Panc1 (cell line): ENCODE results near the gene APOBEC3G.

Source experiments
- CTCF ChIP-seq: fragments of 450-650 bp; IDR thresholded peaks from 2 replicates; pipeline ENCODE4 v1.5.1; 2017; ENCODE audit warnings: mild to moderate bottlenecking
- SIN3A ChIP-seq: IDR thresholded peaks from 2 replicates; pipeline ENCODE4 v1.6.1; 2012; ENCODE audit warnings: low read depth, mild to moderate bottlenecking, low read length, moderate library complexity, borderline replicate concordance; ENCODE audit not compliant: insufficient read depth

- TF ChIP-seq CTCF = no peak
- no peak for TF ChIP-seq SIN3A
Observed at GRCh38 chr22:39084666-39085065, 7.6 kb downstream of the APOBEC3G start.
